Measurements from ENCODE around the gene CPS1.

DNA sequence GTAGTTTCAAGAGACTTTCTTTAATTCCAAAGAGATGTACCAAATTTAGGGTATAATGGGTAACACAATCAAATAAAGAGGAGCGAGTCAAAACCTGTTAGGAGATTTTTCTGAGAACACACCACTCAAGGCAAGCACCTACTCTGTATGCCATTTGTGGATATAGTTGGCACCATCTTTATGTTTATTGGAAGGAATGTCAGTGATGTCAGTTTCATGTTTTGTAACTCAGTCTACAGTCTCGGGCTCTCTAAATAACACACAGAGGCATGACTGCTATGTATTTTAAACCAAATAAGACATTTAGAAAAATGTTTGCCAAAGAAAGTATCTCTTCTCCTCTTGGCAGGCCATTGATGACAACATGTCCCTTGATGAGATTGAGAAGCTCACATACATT lies 59.7 kb downstream of the CPS1 start:
- TF ChIP-seq POLR2A (IDR thresholded peaks at IDR 0.05), result no peak
- TF ChIP-seq, protein P1, sequence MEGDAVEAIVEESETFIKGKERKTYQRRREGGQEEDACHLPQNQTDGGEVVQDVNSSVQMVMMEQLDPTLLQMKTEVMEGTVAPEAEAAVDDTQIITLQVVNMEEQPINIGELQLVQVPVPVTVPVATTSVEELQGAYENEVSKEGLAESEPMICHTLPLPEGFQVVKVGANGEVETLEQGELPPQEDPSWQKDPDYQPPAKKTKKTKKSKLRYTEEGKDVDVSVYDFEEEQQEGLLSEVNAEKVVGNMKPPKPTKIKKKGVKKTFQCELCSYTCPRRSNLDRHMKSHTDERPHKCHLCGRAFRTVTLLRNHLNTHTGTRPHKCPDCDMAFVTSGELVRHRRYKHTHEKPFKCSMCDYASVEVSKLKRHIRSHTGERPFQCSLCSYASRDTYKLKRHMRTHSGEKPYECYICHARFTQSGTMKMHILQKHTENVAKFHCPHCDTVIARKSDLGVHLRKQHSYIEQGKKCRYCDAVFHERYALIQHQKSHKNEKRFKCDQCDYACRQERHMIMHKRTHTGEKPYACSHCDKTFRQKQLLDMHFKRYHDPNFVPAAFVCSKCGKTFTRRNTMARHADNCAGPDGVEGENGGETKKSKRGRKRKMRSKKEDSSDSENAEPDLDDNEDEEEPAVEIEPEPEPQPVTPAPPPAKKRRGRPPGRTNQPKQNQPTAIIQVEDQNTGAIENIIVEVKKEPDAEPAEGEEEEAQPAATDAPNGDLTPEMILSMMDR (IDR thresholded peaks at IDR 0.05), result no peak
